ENCODE data around the gene LOXHD1. TPM values are rescaled to one million over a fixed set of nuclear protein-coding genes. Genes with fewer than 3 reads are reported as not detected.

Gene LOXHD1
- total and polyA plus RNA-seq, 2 of the 13 experiments (the other 11 are each of a cell fraction or from before 2014, with no cell fraction given) = not detected

DNA sequence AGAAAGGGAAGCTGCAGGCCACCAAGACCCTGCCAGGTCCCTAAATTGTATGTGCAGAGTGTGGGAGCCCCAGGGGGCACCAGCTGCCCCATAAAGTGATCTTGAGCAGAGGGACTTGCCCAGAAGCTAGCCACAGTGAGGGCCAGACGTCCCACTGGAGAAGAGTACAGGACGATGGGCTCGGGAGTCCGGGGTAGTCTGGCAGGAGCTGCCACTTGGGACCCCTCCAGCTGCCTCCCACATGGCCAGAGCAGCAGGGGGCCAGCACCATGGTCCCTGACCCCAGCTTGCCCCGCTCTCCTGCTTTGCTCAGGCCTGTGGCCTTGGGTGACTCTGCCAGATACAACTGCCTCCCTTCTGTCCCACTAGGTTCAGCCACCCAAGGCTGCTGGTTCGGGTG is 11.7 kb upstream of the LOXHD1 start (continued):
- TF ChIP-seq, protein P1, sequence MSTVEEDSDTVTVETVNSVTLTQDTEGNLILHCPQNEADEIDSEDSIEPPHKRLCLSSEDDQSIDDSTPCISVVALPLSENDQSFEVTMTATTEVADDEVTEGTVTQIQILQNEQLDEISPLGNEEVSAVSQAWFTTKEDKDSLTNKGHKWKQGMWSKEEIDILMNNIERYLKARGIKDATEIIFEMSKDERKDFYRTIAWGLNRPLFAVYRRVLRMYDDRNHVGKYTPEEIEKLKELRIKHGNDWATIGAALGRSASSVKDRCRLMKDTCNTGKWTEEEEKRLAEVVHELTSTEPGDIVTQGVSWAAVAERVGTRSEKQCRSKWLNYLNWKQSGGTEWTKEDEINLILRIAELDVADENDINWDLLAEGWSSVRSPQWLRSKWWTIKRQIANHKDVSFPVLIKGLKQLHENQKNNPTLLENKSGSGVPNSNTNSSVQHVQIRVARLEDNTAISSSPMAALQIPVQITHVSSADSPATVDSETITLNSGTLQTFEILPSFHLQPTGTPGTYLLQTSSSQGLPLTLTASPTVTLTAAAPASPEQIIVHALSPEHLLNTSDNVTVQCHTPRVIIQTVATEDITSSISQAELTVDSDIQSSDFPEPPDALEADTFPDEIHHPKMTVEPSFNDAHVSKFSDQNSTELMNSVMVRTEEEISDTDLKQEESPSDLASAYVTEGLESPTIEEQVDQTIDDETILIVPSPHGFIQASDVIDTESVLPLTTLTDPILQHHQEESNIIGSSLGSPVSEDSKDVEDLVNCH (CRISPR knock-in tag; IDR thresholded peaks at IDR 0.05) = no peak
- TF ChIP-seq PLSCR1 (CRISPR knock-in tag; IDR thresholded peaks at IDR 0.05; ENCODE audit: borderline replicate concordance) (no peak), ZNF136 (CRISPR knock-in tag; IDR thresholded peaks at IDR 0.05; ENCODE audit: low read depth) (no peak), ZNF564 (CRISPR knock-in tag; IDR thresholded peaks at IDR 0.05) (no peak), CBFB (CRISPR knock-in tag; IDR thresholded peaks at IDR 0.05) (no peak), ZBTB7A (CRISPR knock-in tag; IDR thresholded peaks at IDR 0.05) (no peak), POGZ (CRISPR knock-in tag; IDR thresholded peaks at IDR 0.05) (no peak), SMYD3 (CRISPR knock-in tag; IDR thresholded peaks at IDR 0.05) (no peak), SAFB2 (CRISPR knock-in tag; IDR thresholded peaks at IDR 0.05; ENCODE audit: borderline replicate concordance, low read depth) (no peak), RBFOX2 (IDR thresholded peaks at IDR 0.05; ENCODE audit: low read depth, low read length) (no peak), ZNF30 (CRISPR knock-in tag; IDR thresholded peaks at IDR 0.05) (no peak), PHF5A (CRISPR knock-in tag; IDR thresholded peaks at IDR 0.05; ENCODE audit: low read depth, unreplicated experiment) (no peak)
- TF ChIP-seq, protein P2, sequence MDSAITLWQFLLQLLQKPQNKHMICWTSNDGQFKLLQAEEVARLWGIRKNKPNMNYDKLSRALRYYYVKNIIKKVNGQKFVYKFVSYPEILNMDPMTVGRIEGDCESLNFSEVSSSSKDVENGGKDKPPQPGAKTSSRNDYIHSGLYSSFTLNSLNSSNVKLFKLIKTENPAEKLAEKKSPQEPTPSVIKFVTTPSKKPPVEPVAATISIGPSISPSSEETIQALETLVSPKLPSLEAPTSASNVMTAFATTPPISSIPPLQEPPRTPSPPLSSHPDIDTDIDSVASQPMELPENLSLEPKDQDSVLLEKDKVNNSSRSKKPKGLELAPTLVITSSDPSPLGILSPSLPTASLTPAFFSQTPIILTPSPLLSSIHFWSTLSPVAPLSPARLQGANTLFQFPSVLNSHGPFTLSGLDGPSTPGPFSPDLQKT (CRISPR knock-in tag; IDR thresholded peaks at IDR 0.05; ENCODE audit: borderline replicate concordance) = no peak
